ENCODE measurements around the gene TESK2.

The TESK2 gene

GRCh38 chr1:45337630-45338325 is 153.2 kb downstream of the TESK2 start:
- DNase-seq (ENCODE audit: low read depth in 2 of 2), result no peak

GRCh38 chr1:45335855-45336324 is 155.1 kb downstream of the TESK2 start:
- DNase-seq (ENCODE audit: low read depth in 2 of 2), result no peak

- no peak for DNase-seq (ENCODE audit: low read depth in 2 of 2)
These were observed 156.4 kb downstream of the TESK2 start for GRCh38 chr1:45334308-45335245.

- DNase-seq (ENCODE audit: low read depth in 2 of 2), result no peak
These were observed 158.6 kb downstream of the TESK2 start for GRCh38 chr1:45332346-45332720.

GRCh38 chr1:45331436-45332345 is 159.3 kb downstream of the TESK2 start:
- DNase-seq (ENCODE audit: low read depth in 2 of 2), result no peak

GRCh38 chr1:45329445-45329844 is 161.5 kb downstream of the TESK2 start:
- no peak for DNase-seq (ENCODE audit: low read depth in 2 of 2)

GRCh38 chr1:45328680-45329079 is 162.3 kb downstream of the TESK2 start:
- no peak for DNase-seq (ENCODE audit: low read depth in 2 of 2)

- DNase-seq (ENCODE audit: low read depth in 2 of 2), result no peak
These were observed 163.1 kb downstream of the TESK2 start for GRCh38 chr1:45327644-45328515.

- DNase-seq (ENCODE audit: low read depth in 2 of 2), result peak; percentile 47 to 57
These were observed 164.0 kb downstream of the TESK2 start, which contains the start of gene HPDL for GRCh38 chr1:45326627-45327623. Gene HPDL, plus strand, starts transcription at chr1:45326895. Its CDS starts 254 bp downstream, at chr1:45327149.

- no peak for DNase-seq (ENCODE audit: low read depth in 2 of 2)
These were observed 165.0 kb downstream of the TESK2 start for GRCh38 chr1:45325851-45326506.

- DNase-seq (ENCODE audit: low read depth in 2 of 2), result no peak
These were observed 168.4 kb downstream of the TESK2 start for GRCh38 chr1:45322486-45323040.

- no peak for DNase-seq (ENCODE audit: low read depth in 2 of 2)
These were observed 169.5 kb downstream of the TESK2 start for GRCh38 chr1:45321444-45321843.

GRCh38 chr1:45319761-45320160 is 171.2 kb downstream of the TESK2 start:
- DNase-seq (ENCODE audit: low read depth in 2 of 2), result no peak

GRCh38 chr1:45317166-45317565 is 173.8 kb downstream of the TESK2 start:
- no peak for DNase-seq (ENCODE audit: low read depth in 2 of 2)

- DNase-seq (ENCODE audit: low read depth in 2 of 2), result no peak
These were observed 176.7 kb downstream of the TESK2 start for GRCh38 chr1:45314266-45314665.

GRCh38 chr1:45306905-45307304 is 184.1 kb downstream of the TESK2 start:
- no peak for DNase-seq (ENCODE audit: low read depth in 2 of 2)

- no peak for DNase-seq (ENCODE audit: low read depth in 2 of 2)
These were observed 184.6 kb downstream of the TESK2 start for GRCh38 chr1:45306319-45306718.

GRCh38 chr1:45305231-45305630 is 185.7 kb downstream of the TESK2 start:
- DNase-seq (ENCODE audit: low read depth in 2 of 2), result no peak

Measured in activated CD8-positive, alpha-beta memory T cell treated with anti-CD3 and anti-CD28 coated beads for 4 hours (primary cell).